ENCODE data around the gene ZYG11A.
"Not testable (repeated sequence)": the region's sequence is repeated elsewhere in the genome, so short reads cannot be mapped to it uniquely, and the experiment has no call there.

ZYG11A gene

DNA sequence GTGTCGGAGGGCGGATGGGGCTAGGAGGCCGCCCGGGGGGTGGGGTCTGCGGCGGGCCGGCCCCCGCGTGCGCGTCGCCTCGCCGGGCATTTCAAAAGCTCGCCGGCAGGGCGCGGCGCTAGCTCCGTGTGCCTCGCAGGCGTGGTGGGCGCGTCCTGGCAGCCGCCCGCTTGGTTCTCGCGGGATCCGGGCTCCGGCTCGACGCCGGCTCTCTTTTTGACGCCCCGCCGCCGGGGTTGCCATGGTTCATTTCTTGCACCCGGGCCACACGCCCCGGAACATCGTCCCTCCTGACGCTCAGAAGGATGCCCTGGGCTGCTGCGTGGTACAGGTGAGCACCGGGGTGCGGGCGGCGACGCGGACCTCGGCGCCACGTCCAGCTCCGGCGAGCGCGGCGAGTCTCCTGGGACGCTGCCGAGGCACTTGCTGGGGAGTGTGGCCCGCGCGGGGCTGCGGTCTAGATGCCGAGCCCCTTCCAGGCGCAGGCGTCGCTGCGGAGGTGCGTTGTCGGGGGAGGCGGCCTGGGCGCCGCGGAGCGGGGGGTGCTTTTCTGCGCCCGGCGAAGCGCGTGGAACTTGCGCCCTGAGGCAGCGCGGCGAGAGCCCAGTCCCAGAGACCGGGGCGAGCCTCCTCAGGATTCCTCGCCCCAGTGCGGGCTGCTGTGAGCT, at the start of gene ZYG11A:
Gene ZYG11A, plus strand, starts transcription at position 118 of the 668 bp plus-strand sequence. Its CDS starts 124 bp downstream, at position 242.
- DNase-seq, result peak; percentile 69

DNA sequence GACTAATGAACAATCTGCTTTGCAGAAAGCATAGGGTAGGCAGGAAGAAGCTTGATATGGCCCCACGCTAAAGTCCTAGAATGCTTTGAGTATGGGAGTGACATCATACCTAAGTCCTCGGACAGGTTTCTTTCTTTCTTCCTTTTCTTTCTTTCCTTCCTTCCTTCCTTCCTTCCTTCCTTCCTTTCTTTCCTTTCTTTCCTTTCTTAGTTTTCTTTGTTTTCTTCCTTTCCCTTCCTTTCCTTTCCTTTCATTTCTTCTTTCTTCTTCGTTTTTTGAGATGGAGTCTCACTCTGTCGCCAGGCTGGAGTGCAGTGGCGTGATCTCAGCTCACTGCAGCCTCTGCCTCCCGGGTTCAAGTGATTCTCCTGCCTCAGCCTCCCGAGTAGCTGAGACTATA, 48.8 kb upstream of the ZYG11A start:
- DNase-seq, result not testable (repeated sequence)

DNA sequence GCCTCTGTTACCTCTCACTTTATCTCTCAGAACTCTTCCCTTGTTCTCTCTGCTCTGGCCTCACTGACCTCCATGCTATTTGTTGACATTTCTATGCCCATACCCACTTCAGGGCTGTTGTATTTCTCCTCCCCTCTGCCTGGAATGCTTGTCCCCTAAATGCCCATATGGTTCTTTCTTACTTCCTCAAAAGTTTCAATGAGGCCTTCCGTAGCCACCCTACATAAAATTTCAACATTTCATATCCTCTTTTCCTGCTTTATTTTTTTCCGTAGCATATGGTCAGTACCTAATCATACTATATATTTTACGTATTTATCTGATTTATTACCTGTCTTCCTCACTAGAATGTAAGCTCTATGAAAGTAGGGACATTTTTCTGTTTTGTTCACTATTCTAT, 47.1 kb upstream of the ZYG11A start:
- no peak for DNase-seq

- no peak for DNase-seq
Observed at GRCh38 chr1:52798331-52798730, 44.2 kb upstream of the ZYG11A start.

GRCh38 chr1:52801011-52801410, 41.5 kb upstream of the ZYG11A start:
- DNase-seq, result no peak

DNA sequence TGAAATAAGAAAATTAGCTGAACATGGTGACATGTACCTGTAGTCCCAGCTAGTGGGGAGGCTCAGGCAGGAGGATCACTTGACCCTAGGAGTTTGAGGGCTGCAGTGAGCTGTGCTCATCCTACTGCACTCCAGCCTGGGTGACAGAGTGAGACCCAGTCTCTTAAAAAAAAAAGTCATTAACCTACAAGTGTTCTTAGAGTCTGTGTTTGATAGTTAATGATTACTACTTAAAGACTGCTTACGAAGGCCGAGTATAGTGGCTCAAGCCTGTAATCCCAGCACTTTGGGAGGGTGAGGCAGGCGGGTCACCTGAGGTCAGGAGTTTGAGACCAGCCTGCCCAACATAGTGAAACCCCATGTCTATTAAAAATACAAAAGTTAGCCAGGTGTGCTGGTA, 38.5 kb upstream of the ZYG11A start:
- DNase-seq, result not testable (repeated sequence)

- no peak for DNase-seq
Observed at GRCh38 chr1:52814465-52814864, 28.1 kb upstream of the ZYG11A start.

- DNase-seq, result not testable (repeated sequence)
Observed at GRCh38 chr1:52820830-52821229, 21.7 kb upstream of the ZYG11A start.

DNA sequence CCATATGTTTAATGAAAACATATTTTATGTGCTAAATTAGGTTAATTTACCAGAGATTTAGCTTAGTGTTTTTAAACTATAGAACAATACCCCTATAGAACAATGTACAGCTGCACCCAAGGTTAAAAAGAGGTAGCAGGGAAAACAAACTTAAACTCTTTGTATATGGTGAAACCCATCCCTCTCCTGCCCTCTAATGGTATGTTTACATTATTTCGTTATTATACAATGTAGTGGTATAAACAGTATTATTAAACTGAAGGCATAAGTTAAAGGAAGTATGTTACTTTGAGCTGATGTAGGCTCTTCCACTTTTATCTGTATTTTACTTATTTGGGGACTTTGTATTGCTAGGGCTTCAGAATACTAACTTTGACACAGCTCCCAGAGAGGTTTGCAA, 16.7 kb upstream of the ZYG11A start:
- peak; percentile 13 for DNase-seq

DNA sequence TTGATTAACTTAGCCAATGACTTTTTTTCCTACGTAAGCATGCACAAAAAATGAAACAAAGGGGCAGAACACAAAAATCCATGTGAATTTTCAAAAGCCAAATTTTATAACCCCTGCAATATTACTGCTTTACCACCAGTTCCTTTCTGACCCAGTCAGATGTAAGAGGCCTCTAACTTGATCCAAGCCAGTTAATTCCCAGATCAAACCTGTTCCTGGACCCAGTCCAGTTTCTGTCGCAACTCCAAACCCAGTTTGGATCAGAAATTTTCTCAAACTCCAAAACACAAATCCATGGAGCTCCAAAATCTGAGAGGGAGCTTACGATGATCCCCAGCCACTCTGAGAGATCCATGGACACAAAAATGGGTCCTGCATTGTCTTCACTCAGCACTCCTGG, 7.8 kb upstream of the ZYG11A start:
- no peak for DNase-seq

GRCh38 chr1:52836035-52836434, 6.5 kb upstream of the ZYG11A start:
- no peak for DNase-seq

DNA sequence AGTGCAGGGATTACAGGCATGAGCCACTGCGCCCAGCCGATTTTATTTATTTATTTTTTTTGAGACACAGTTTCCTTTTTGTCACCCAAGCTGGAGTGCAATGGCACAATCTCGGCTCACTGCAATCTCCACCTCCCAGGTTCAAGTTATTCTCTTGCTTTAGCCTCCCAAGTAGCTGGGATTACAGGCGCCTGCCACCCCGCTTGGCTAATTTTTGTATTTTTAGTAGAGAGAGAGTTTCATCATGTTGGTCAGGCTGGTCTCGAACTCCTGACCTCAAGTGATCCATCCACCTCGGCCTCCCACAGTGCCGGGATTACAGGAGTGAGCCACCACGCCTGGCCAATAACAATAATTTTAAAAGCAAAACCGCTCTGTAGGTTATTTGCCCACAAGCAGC, 3.4 kb upstream of the ZYG11A start:
- DNase-seq, result not testable (repeated sequence)

GRCh38 chr1:52845119-52845518, 2.6 kb downstream of the ZYG11A start:
- not testable (repeated sequence) for DNase-seq

- no peak for DNase-seq
Observed at GRCh38 chr1:52848423-52848822, 5.9 kb downstream of the ZYG11A start.

GRCh38 chr1:52850951-52851350, 8.4 kb downstream of the ZYG11A start:
- DNase-seq, result no peak

GRCh38 chr1:52852854-52853253, 10.3 kb downstream of the ZYG11A start:
- DNase-seq, result no peak

DNA sequence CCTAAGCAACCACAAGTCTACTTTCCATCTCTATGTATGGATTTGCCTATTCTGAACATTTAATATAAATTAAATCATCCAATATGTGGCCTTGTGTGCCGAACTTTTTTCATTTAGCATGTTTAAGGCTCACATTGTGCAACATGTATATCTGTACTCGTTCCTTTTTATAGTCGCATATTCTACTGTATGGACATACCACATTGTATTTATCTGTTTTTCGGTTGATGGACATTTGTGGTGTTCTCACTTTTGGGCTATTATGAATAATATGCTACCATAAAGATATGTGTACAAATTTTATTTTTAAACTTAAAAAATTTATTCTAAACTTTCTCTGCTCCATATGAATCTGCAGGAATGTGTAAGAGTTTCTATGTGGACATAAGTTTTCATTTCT, 13.0 kb downstream of the ZYG11A start:
- DNase-seq, result no peak

- no peak for DNase-seq
Observed at GRCh38 chr1:52856026-52856425, 13.5 kb downstream of the ZYG11A start.

- no peak for DNase-seq
Observed at GRCh38 chr1:52857443-52857842, 14.9 kb downstream of the ZYG11A start.

DNA sequence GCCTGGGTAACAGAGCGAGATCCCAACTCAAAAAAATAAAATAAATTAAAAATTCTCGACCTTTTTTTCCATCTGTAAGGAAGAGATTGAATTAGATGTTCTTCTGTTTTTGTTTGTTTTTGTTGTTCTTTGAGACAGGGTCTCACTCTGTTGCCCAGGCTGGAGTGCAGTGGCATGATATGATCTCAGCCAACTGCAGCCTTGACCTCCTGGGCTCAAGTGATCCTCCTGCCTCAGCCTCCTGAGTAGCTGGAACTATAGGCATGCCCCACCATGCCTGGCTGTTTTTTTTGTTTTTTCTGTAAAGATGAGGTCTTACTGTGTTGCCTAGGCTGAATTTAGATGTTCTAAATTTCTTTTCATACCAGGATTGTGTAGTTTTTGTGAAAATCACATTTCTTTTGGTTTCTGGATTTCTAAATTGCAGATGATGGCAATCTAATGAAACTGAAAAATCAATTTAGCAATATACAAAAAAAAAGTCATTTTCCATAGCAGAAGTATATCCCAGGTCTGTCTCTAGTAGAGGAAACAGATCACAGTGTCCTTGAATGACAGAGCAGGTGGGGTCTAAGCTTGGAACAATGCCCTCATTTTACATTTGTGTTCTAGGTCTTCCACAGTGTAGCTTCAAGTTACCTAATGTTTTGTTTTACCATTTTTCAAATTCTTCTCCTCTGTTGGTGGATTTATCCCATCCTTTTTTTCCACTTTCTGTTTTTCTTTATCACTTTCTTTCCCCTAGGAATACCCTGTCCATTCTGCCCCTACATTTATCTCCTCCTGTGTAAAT, 20.3 kb downstream of the ZYG11A start:
- DNase-seq, result no peak

DNA sequence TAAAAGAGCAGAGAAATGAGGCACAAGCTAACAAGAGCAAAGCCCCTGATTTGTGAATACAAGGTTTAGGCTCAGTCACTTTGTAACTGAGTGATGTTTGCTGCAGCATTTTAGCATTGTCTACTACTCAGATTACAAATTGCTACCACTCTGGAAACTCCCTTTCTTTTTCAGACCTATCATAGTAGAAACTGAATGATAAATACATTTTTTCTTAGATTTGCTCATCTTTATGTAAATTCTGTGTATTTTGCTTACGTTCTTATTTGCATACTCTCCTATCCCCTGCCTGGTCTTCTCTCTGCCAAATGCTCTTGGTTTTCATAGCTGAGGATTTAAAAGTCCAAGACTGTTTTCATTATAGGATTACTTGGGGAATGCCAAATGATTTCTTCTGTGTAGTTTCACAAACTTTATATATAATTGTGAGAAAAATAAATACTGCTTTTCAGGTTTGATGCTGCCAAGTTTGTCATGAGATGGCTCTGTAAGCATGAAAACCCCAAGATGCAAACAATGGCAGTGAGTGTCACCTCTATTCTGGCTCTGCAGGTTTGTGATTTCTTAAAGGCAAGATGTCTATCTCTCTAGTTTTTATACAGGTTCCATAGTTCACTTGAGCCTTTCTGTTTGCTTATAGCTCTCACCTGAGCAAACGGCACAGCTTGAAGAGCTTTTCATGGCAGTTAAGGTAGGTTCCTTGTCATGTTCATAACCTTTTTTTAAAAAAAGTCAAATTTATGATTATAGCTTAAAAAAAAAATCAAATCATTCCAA, 24.7 kb downstream of the ZYG11A start:
- DNase-seq, result no peak

- not testable (repeated sequence) for DNase-seq
Observed at GRCh38 chr1:52869727-52870126, 27.2 kb downstream of the ZYG11A start.

GRCh38 chr1:52876843-52877242, 34.3 kb downstream of the ZYG11A start:
- no peak for DNase-seq

DNA sequence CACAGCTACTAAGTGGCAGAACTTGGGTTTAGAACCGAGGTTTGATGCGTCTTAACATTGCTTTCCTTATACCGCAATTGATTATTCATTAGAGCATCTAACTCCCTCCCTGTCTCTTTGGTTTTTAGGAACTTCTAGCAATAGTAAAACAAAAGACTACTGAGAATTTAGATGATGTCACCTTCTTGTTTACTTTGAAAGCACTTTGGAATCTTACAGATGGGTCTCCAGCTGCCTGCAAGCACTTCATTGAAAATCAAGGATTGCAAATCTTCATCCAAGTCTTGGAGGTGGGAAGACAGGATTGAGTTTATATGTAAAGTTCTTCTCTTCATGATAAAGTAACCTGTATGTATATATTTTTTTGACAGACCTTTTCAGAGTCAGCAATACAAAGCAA, 35.0 kb downstream of the ZYG11A start:
- DNase-seq, result no peak
